MM.1S (cell line): Measurements from ENCODE around the gene NIPSNAP3A.

Source experiments
- DNase-seq: peaks from one replicate; pipeline ENCODE4 v3.0.0-alpha.2; 2015
- H2AFZ ChIP-seq: fragments of 300-600 bp; sonication (generic); 2 replicates; pipeline ENCODE4 v1.6.0; 2016; ENCODE audit warnings: antibody characterized with exemption, low read length
- H3F3A ChIP-seq: fragments of 300-600 bp; sonication (generic); 2 replicates; pipeline ENCODE4 v1.6.1; 2016; ENCODE audit warnings: mild to moderate bottlenecking, antibody characterized with exemption, low read length, moderate library complexity, mixed read lengths; ENCODE audit not compliant: insufficient read depth
- H3K27ac ChIP-seq: fragments of 300-600 bp; sonication (generic); 2 replicates; pipeline ENCODE4 v1.5.1; 2016; ENCODE audit warnings: mild to moderate bottlenecking, low read length
- H3K27me3 ChIP-seq: fragments of 300-600 bp; sonication (generic); replicated peaks from 2 replicates; pipeline ENCODE4 v1.6.0; 2016; ENCODE audit warnings: low read length; ENCODE audit not compliant: insufficient read depth
- H3K36me3 ChIP-seq: fragments of 300-600 bp; sonication (generic); replicated peaks from 2 replicates; pipeline ENCODE4 v1.6.1; 2016; ENCODE audit warnings: mild to moderate bottlenecking, low read length, mixed read lengths; ENCODE audit not compliant: insufficient read depth
- H3K4me1 ChIP-seq: fragments of 300-600 bp; sonication (generic); 2 replicates; pipeline ENCODE4 v1.6.1; 2016; ENCODE audit warnings: low read length, mixed read lengths
- H3K4me2 ChIP-seq: fragments of 300-600 bp; sonication (generic); 2 replicates; pipeline ENCODE4 v1.6.0; 2016; ENCODE audit warnings: low read depth, low read length
- H3K4me3 ChIP-seq: fragments of 300-600 bp; sonication (generic); 2 replicates; pipeline ENCODE4 v1.5.1; 2016; ENCODE audit warnings: low read length, mixed read lengths
- H3K79me2 ChIP-seq: fragments of 300-600 bp; sonication (generic); 2 replicates; pipeline ENCODE4 v1.6.1; 2016; ENCODE audit warnings: mixed run types, low read length, mixed read lengths
- H3K9ac ChIP-seq: fragments of 300-600 bp; sonication (generic); 2 replicates; pipeline ENCODE4 v1.6.1; 2016; ENCODE audit warnings: low read length, mixed read lengths
- H3K9me2 ChIP-seq: fragments of 300-600 bp; sonication (generic); replicated peaks from 2 replicates; pipeline ENCODE4 v1.6.1; 2016; ENCODE audit warnings: mild to moderate bottlenecking, low read length, mixed read lengths; ENCODE audit not compliant: insufficient read depth
- H3K9me3 ChIP-seq: fragments of 300-600 bp; sonication (generic); replicated peaks from 2 replicates; pipeline ENCODE4 v1.6.1; 2016; ENCODE audit warnings: mild to moderate bottlenecking, low read length, mixed read lengths; ENCODE audit not compliant: insufficient read depth
- H4K20me1 ChIP-seq: fragments of 300-600 bp; sonication (generic); 2 replicates; pipeline ENCODE4 v1.6.1; 2016; ENCODE audit warnings: mild to moderate bottlenecking, low read length, moderate library complexity, mixed read lengths; ENCODE audit not compliant: insufficient read depth
- CTCF ChIP-seq: fragments of 300-600 bp; sonication (generic); IDR thresholded peaks from 2 replicates; pipeline ENCODE4 v1.5.1; 2016; ENCODE audit warnings: antibody characterized with exemption, low read length, mixed read lengths
- EZH2 ChIP-seq: fragments of 300-600 bp; sonication (generic); optimal IDR thresholded peaks from 2 replicates; pipeline ENCODE3; 2017; ENCODE audit warnings: low read depth, mild to moderate bottlenecking, antibody characterized with exemption, low read length, mixed read lengths
- EZH2phosphoT487 ChIP-seq: fragments of 300-600 bp; sonication (generic); IDR thresholded peaks from 2 replicates; pipeline ENCODE4 v1.6.1; 2018; ENCODE audit warnings: antibody characterized with exemption, low read length

NIPSNAP3A gene

GRCh38 chr9:104743376-104743985 lies 4.0 kb upstream of the NIPSNAP3A start:
- Histone ChIP-seq H3F3A (peaks cover 10% of the 10 kb centered on the region), H3K4me1 (no peaks in the 10 kb centered on the region), H3K9me2 (no peaks in the 10 kb centered on the region), H3K36me3 (no peaks in the 10 kb centered on the region), H3K9ac (no peak overlapping the region), H2AFZ (no peak overlapping the region), H3K27me3 (no peaks in the 10 kb centered on the region), H3K27ac (no peak overlapping the region), H4K20me1 (no peaks in the 10 kb centered on the region), H3K9me3 (no peaks in the 10 kb centered on the region), H3K4me3 (no peak overlapping the region), H3K79me2 (0 out of 2 replicates have a peak, but pooled peaks cover 3% of the 10 kb centered on the region), H3K4me2 (no peak overlapping the region)
- peak; percentile 69 for DNase-seq
- TF ChIP-seq EZH2phosphoT487 = no peak
- peak; percentile 78 for TF ChIP-seq CTCF

- H3K4me2 ChIP-seq = no peak overlapping the region
- no peak for DNase-seq
- no peak overlapping the region for H3K9ac ChIP-seq
Observed at GRCh38 chr9:104745852-104746251, 1.6 kb upstream of the NIPSNAP3A start.

GRCh38 chr9:104746285-104746684 lies 1.2 kb upstream of the NIPSNAP3A start:
- TF ChIP-seq EZH2 (no peak), EZH2phosphoT487 (no peak), CTCF (no peak)
- no peak for DNase-seq
- Histone ChIP-seq H3K36me3 (no peaks in the 10 kb centered on the region), H3K79me2 (peaks cover 12% of the 10 kb centered on the region; the same call in 1 of the 2 replicates), H3F3A (peaks cover 18% of the 10 kb centered on the region), H4K20me1 (no peaks in the 10 kb centered on the region), H2AFZ (no peak overlapping the region), H3K27ac (no peak overlapping the region), H3K4me3 (no peak overlapping the region), H3K27me3 (no peaks in the 10 kb centered on the region), H3K9me3 (no peaks in the 10 kb centered on the region), H3K4me1 (peaks cover 15% of the 10 kb centered on the region), H3K4me2 (no peak overlapping the region), H3K9me2 (no peaks in the 10 kb centered on the region), H3K9ac (no peak overlapping the region)

More at GRCh38 chr9:104745852-104746251, 1.6 kb upstream of the NIPSNAP3A start:
- no peak for TF ChIP-seq CTCF
- no peak for TF ChIP-seq EZH2
- no peak for TF ChIP-seq EZH2phosphoT487
- H3K27ac ChIP-seq = no peak overlapping the region
- H3K4me1 ChIP-seq = peaks cover 11% of the 10 kb centered on the region
- H3F3A ChIP-seq = peaks cover 18% of the 10 kb centered on the region
- H3K9me2 ChIP-seq = no peaks in the 10 kb centered on the region
- H3K27me3 ChIP-seq = no peaks in the 10 kb centered on the region
- no peak overlapping the region for H2AFZ ChIP-seq
- no peak overlapping the region for H3K4me3 ChIP-seq
- no peaks in the 10 kb centered on the region for H3K9me3 ChIP-seq
- no peaks in the 10 kb centered on the region for H3K36me3 ChIP-seq
- H4K20me1 ChIP-seq = no peaks in the 10 kb centered on the region
- H3K79me2 ChIP-seq = peaks cover 12% of the 10 kb centered on the region; the same call in 1 of the 2 replicates
